SU-DHL-6 (cell line): ENCODE results near the gene TCHHL1.

Source experiments
- EZH2phosphoT487 ChIP-seq: fragments of 200-600 bp; sonication (generic), shearing (Covaris generic); conservative IDR thresholded peaks from 2 replicates; pipeline ENCODE4 v1.6.1; 2018; ENCODE audit warnings: mild to moderate bottlenecking, antibody characterized with exemption, low read length, moderate library complexity, mixed read lengths
- TF ChIP-seq, protein P1 (sequence below): fragments of 200-600 bp; sonication (generic); IDR thresholded peaks from one replicate; pipeline ENCODE4 v1.5.1; 2017; ENCODE audit warnings: antibody characterized with exemption, mild to moderate bottlenecking, low read length, moderate library complexity; ENCODE audit not compliant: insufficient read depth, poor library complexity, severe bottlenecking

DNA sequence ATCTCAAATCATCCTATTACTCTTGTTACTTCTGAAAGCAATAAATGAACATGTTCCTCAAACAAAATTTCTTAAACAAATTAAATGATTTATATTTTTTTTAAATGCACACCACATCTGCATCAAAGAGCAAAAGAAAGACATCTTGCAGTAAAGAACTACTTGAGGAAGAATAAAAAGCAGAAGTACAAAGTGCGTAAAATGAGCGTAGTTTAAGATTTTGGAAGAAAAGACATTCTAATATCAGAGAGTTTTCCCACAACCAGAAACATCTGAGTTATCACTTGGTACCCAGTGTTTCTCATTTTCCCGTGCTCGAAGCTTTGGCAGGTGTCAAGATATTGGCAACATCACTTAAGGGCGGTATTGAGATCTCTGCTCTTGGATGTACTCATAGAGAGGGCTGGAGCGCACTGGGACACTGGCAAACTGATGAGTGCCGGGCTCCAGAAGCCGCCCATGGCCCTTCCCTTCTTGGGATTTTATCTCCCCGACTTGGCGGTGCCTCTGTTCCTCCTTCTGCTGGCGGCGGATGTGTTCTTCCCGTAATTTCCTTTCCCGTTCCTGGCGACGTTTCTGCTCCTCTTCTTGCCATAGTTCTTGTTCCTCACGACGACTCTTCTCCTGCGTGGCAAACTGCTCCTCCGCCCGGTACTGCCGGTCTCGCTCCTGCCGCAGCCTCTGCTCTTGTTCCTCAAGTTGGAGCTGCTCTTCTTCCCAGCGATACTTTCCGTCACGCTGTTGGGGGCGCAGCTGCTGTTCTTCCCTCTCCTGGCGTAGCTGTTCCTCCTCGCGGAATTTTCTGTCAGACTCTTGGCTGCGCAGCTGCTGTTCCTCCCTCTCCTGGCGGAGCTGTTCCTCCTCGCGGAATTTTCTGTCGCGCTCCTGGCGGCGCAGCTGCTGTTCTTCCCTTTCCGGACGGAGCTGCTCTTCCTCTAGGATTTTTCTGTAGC lies 18.4 kb upstream of the TCHHL1 start:
- TF ChIP-seq, protein P1, sequence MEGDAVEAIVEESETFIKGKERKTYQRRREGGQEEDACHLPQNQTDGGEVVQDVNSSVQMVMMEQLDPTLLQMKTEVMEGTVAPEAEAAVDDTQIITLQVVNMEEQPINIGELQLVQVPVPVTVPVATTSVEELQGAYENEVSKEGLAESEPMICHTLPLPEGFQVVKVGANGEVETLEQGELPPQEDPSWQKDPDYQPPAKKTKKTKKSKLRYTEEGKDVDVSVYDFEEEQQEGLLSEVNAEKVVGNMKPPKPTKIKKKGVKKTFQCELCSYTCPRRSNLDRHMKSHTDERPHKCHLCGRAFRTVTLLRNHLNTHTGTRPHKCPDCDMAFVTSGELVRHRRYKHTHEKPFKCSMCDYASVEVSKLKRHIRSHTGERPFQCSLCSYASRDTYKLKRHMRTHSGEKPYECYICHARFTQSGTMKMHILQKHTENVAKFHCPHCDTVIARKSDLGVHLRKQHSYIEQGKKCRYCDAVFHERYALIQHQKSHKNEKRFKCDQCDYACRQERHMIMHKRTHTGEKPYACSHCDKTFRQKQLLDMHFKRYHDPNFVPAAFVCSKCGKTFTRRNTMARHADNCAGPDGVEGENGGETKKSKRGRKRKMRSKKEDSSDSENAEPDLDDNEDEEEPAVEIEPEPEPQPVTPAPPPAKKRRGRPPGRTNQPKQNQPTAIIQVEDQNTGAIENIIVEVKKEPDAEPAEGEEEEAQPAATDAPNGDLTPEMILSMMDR: no peak
- no peak for TF ChIP-seq EZH2phosphoT487
